ENCODE measurements around the gene C16orf90. TPM values are rescaled to one million over a fixed set of nuclear protein-coding genes. Genes with fewer than 3 reads are reported as not detected.
"Not testable (repeated sequence)": the region's sequence is repeated elsewhere in the genome, so short reads cannot be mapped to it uniquely, and the experiment has no call there.

C16orf90 gene
- total RNA-seq, 1 donor: not detected

GRCh38 chr16:3509470-3509928, 14.2 kb upstream of the C16orf90 start:
- H3K4me3 ChIP-seq (ENCODE audit: insufficient read depth, low read length): no peak overlapping the region
- peaks cover 4% of the 10 kb centered on the region for H4K20me1 ChIP-seq (ENCODE audit: insufficient read depth, low read length)
- no peak for TF ChIP-seq CTCF (IDR thresholded peaks at IDR 0.05; ENCODE audit: extremely low read depth, low read depth, low read length)
- no peaks in the 10 kb centered on the region for H3K9me3 ChIP-seq (ENCODE audit: low read depth, low read length)
- no peak overlapping the region for H2AFZ ChIP-seq (ENCODE audit: low read length)
- peaks cover 65% of the 10 kb centered on the region for H3K36me3 ChIP-seq (ENCODE audit: insufficient read depth, low read length)
- no peak for DNase-seq (ENCODE audit: insufficient read length, low spot score, missing footprints)
- no peak overlapping the region for H3K27ac ChIP-seq (ENCODE audit: low read depth, low read length)
- H3K4me2 ChIP-seq (ENCODE audit: insufficient read depth, low read length): no peak overlapping the region
- H3K79me2 ChIP-seq (ENCODE audit: insufficient read depth, low read length): no peaks in the 10 kb centered on the region
- H3K4me1 ChIP-seq (ENCODE audit: insufficient read depth, low read length): peaks cover 6% of the 10 kb centered on the region
- no peaks in the 10 kb centered on the region for H3K27me3 ChIP-seq (ENCODE audit: insufficient read depth, low read length)

GRCh38 chr16:3508736-3509135, 13.4 kb upstream of the C16orf90 start:
- Histone ChIP-seq H3K9me3 (ENCODE audit: low read depth, low read length) (no peaks in the 10 kb centered on the region), H3K36me3 (ENCODE audit: insufficient read depth, low read length) (peaks cover 59% of the 10 kb centered on the region)

GRCh38 chr16:3503523-3503922, 8.2 kb upstream of the C16orf90 start:
- H3K79me2 ChIP-seq (ENCODE audit: insufficient read depth, low read length): peaks cover 18% of the 10 kb centered on the region
- H3K4me3 ChIP-seq (ENCODE audit: insufficient read depth, low read length): no peak overlapping the region
- no peaks in the 10 kb centered on the region for H3K9me3 ChIP-seq (ENCODE audit: low read depth, low read length)
- H3K27ac ChIP-seq (ENCODE audit: low read depth, low read length): no peak overlapping the region
- no peaks in the 10 kb centered on the region for H3K27me3 ChIP-seq (ENCODE audit: insufficient read depth, low read length)
- no peak for DNase-seq (ENCODE audit: insufficient read length, low spot score, missing footprints)
- TF ChIP-seq CTCF (IDR thresholded peaks at IDR 0.05; ENCODE audit: extremely low read depth, low read depth, low read length): no peak
- no peak overlapping the region for H2AFZ ChIP-seq (ENCODE audit: low read length)
- peaks cover 25% of the 10 kb centered on the region for H3K36me3 ChIP-seq (ENCODE audit: insufficient read depth, low read length)
- H3K4me2 ChIP-seq (ENCODE audit: insufficient read depth, low read length): no peak overlapping the region
- peaks cover 2% of the 10 kb centered on the region for H4K20me1 ChIP-seq (ENCODE audit: insufficient read depth, low read length)
- peaks cover 6% of the 10 kb centered on the region for H3K4me1 ChIP-seq (ENCODE audit: insufficient read depth, low read length)

More at GRCh38 chr16:3508736-3509135, 13.4 kb upstream of the C16orf90 start:
- H3K27ac ChIP-seq (ENCODE audit: low read depth, low read length): no peak overlapping the region
- H4K20me1 ChIP-seq (ENCODE audit: insufficient read depth, low read length): peaks cover 4% of the 10 kb centered on the region
- no peak for TF ChIP-seq CTCF (IDR thresholded peaks at IDR 0.05; ENCODE audit: extremely low read depth, low read depth, low read length)
- no peak overlapping the region for H2AFZ ChIP-seq (ENCODE audit: low read length)
- H3K4me2 ChIP-seq (ENCODE audit: insufficient read depth, low read length): no peak overlapping the region
- no peak for DNase-seq (ENCODE audit: insufficient read length, low spot score, missing footprints)
- no peak overlapping the region for H3K4me3 ChIP-seq (ENCODE audit: insufficient read depth, low read length)
- no peaks in the 10 kb centered on the region for H3K27me3 ChIP-seq (ENCODE audit: insufficient read depth, low read length)
- no peaks in the 10 kb centered on the region for H3K4me1 ChIP-seq (ENCODE audit: insufficient read depth, low read length)
- peaks cover 1% of the 10 kb centered on the region for H3K79me2 ChIP-seq (ENCODE audit: insufficient read depth, low read length)

- peaks cover 2% of the 10 kb centered on the region for H4K20me1 ChIP-seq (ENCODE audit: insufficient read depth, low read length)
- no peak for DNase-seq (ENCODE audit: insufficient read length, low spot score, missing footprints)
- H3K27me3 ChIP-seq (ENCODE audit: insufficient read depth, low read length): no peaks in the 10 kb centered on the region
- peak overlapping the region; percentile 97 for H3K4me3 ChIP-seq (ENCODE audit: insufficient read depth, low read length)
- no peaks in the 10 kb centered on the region for H3K9me3 ChIP-seq (ENCODE audit: low read depth, low read length)
- H3K79me2 ChIP-seq (ENCODE audit: insufficient read depth, low read length): peaks cover 18% of the 10 kb centered on the region
- peak overlapping the region; percentile 94 for H2AFZ ChIP-seq (ENCODE audit: low read length)
- H3K27ac ChIP-seq (ENCODE audit: low read depth, low read length): peak overlapping the region; percentile 87
- no peak for TF ChIP-seq CTCF (IDR thresholded peaks at IDR 0.05; ENCODE audit: extremely low read depth, low read depth, low read length)
- H3K36me3 ChIP-seq (ENCODE audit: insufficient read depth, low read length): peaks cover 10% of the 10 kb centered on the region
- H3K4me1 ChIP-seq (ENCODE audit: insufficient read depth, low read length): peaks cover 6% of the 10 kb centered on the region
- H3K4me2 ChIP-seq (ENCODE audit: insufficient read depth, low read length): peak overlapping the region; percentile 95
Observed at GRCh38 chr16:3501783-3502400, 6.6 kb upstream of the C16orf90 start.

GRCh38 chr16:3501412-3501761, 6.1 kb upstream of the C16orf90 start:
- peak overlapping the region; percentile 95 for H3K4me2 ChIP-seq (ENCODE audit: insufficient read depth, low read length)
- H3K4me3 ChIP-seq (ENCODE audit: insufficient read depth, low read length): peak overlapping the region; percentile 97
- not testable (repeated sequence) for DNase-seq (ENCODE audit: insufficient read length, low spot score, missing footprints); H3K27me3 ChIP-seq (ENCODE audit: insufficient read depth, low read length); H3K36me3 ChIP-seq (ENCODE audit: insufficient read depth, low read length); H4K20me1 ChIP-seq (ENCODE audit: insufficient read depth, low read length); H3K4me1 ChIP-seq (ENCODE audit: insufficient read depth, low read length); H3K9me3 ChIP-seq (ENCODE audit: low read depth, low read length)
- H3K27ac ChIP-seq (ENCODE audit: low read depth, low read length): peak overlapping the region; percentile 87
- H3K79me2 ChIP-seq (ENCODE audit: insufficient read depth, low read length): peaks cover 18% of the 10 kb centered on the region
- H2AFZ ChIP-seq (ENCODE audit: low read length): peak overlapping the region; percentile 94

Data from osteoblast (primary cell).